C4-2B (cell line): ENCODE results near the gene SP140.

Source experiments
- ZFX ChIP-seq: fragments of 450-650 bp; IDR thresholded peaks from 2 replicates; pipeline ENCODE4 v1.6.1; 2017
- TF ChIP-seq, protein P1 (sequence below): fragments of 450-650 bp; conservative IDR thresholded peaks from 2 replicates; pipeline ENCODE4 v1.5.1; 2017; ENCODE audit warnings: mild to moderate bottlenecking

GRCh38 chr2:230346465-230346864 is 120.9 kb downstream of the SP140 start:
- TF ChIP-seq, protein P1, sequence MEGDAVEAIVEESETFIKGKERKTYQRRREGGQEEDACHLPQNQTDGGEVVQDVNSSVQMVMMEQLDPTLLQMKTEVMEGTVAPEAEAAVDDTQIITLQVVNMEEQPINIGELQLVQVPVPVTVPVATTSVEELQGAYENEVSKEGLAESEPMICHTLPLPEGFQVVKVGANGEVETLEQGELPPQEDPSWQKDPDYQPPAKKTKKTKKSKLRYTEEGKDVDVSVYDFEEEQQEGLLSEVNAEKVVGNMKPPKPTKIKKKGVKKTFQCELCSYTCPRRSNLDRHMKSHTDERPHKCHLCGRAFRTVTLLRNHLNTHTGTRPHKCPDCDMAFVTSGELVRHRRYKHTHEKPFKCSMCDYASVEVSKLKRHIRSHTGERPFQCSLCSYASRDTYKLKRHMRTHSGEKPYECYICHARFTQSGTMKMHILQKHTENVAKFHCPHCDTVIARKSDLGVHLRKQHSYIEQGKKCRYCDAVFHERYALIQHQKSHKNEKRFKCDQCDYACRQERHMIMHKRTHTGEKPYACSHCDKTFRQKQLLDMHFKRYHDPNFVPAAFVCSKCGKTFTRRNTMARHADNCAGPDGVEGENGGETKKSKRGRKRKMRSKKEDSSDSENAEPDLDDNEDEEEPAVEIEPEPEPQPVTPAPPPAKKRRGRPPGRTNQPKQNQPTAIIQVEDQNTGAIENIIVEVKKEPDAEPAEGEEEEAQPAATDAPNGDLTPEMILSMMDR, result no peak
- no peak for TF ChIP-seq ZFX
